Esophagus (tissue), 2 donors: ENCODE data around the gene OGDH. TPM values are rescaled to one million over a fixed set of nuclear protein-coding genes. Genes with fewer than 3 reads are reported as not detected.

Experiments
- H3K27ac ChIP-seq, 2 donors: one replicate each; pipeline ENCODE4 v1.5.1; 2013; ENCODE audit warnings: low read depth in 2 of 2, mild to moderate bottlenecking in 2 of 2, inconsistent platforms in 1 of 2, low read length in 1 of 2, moderate library complexity in 1 of 2
- H3K27me3 ChIP-seq, 2 donors: one replicate each; pipeline ENCODE4 v1.6.1; 2013; ENCODE audit warnings: low read length in 2 of 2, control low read depth in 1 of 2, mild to moderate bottlenecking in 1 of 2; ENCODE audit not compliant: insufficient read depth in 2 of 2, control insufficient read depth in 1 of 2
- H3K36me3 ChIP-seq, 2 donors: one replicate each; pipeline ENCODE4 v1.6.1; 2013; ENCODE audit warnings: low read length in 1 of 2; ENCODE audit not compliant: control insufficient read depth in 2 of 2, insufficient read depth in 2 of 2
- H3K4me1 ChIP-seq, 2 donors: one replicate each; pipeline ENCODE4 v1.6.1; 2013; ENCODE audit warnings: low read length in 1 of 2; ENCODE audit not compliant: control insufficient read depth in 2 of 2, insufficient read depth in 2 of 2
- H3K4me3 ChIP-seq, 2 donors: one replicate each; pipeline ENCODE4 v1.5.1; 2013; ENCODE audit warnings: low read length in 2 of 2, mild to moderate bottlenecking in 2 of 2, low read depth in 1 of 2, moderate library complexity in 1 of 2
- H3K9me3 ChIP-seq, 2 donors: one replicate each; pipeline ENCODE4 v1.6.1; 2013; ENCODE audit warnings: mild to moderate bottlenecking in 2 of 2, low read depth in 1 of 2, low read length in 1 of 2, moderate library complexity in 1 of 2; ENCODE audit not compliant: control insufficient read depth in 2 of 2, insufficient read depth in 1 of 2
- WGBS, 2 donors: extraction: QIAGEN DNeasy Blood & Tissue Kit; methylation state at CpG; one replicate each; pipeline ENCODE4 v1.1.7; 2013; 5-methylcytosine and 5-hydroxymethylcytosine counted together
- polyA plus RNA-seq, 2 donors: library from polyadenylated mRNA; stranded (reverse); fragments of 200-250 nt; gene quantifications; one replicate each; pipeline ENCODE4 v1.2.3, GENCODE V29; 2013
- donor health status: healthy with polysubstance abuse.
- donor health status: Bipolar disorder and iron deficiency.

Gene OGDH
- polyA plus RNA-seq, 2 donors, result 25.8 to 43.0 TPM

DNA sequence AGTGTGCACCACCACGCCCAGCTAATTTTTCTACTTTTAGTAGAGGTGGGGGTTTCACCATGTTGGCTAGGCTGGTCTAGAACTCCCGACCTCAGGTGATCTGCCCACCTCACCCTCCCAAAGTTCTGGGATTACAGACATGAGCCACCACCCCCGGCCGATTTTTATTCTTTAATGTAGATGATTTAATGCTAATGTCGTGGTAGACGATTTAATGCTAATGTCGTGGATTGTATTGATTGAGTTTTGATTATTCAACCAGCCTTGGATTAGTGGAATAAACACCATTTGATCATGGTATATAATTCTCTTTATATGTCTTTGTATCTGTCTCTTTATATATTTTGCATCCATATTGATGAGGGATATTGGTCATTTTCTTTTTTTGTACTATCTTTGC, 52.6 kb downstream of the OGDH start:
- Histone ChIP-seq H3K36me3 (peaks cover 3 to 14% of the 10 kb centered on the region in 2 donors), H3K4me3 (no peak overlapping the region), H3K4me1 (no peaks in the 10 kb centered on the region), H3K27ac (no peak overlapping the region), H3K27me3 (no peaks in the 10 kb centered on the region), H3K9me3 (peaks cover 0 to 7% of the 10 kb centered on the region in 2 donors)
- WGBS, 2 donors, result 98% methylated on average over 7 of the region's 7 CpGs

DNA sequence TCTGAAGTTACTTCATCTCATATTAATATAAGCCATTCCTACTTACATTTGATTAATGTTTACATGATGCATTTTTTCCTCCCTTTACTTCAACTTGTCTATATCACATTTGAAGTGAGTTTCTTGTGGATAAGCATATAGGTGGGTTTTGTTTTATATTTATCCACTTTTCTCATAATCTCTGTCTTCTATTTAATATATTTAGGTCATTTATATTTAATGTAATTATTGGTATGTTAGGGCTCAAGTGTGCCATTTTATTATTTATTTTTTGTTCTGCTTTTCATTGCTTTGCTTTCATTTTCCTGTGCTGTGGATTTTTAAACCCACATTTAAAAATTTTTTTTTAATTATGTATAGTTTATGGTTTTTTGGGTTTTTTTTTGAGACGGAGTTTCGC, 54.8 kb downstream of the OGDH start:
- Histone ChIP-seq H3K27ac (no peak overlapping the region), H3K4me1 (no peaks in the 10 kb centered on the region), H3K9me3 (peaks cover 0 to 7% of the 10 kb centered on the region in 2 donors), H3K36me3 (peaks cover 0 to 11% of the 10 kb centered on the region in 2 donors), H3K4me3 (no peak overlapping the region), H3K27me3 (no peaks in the 10 kb centered on the region)
- WGBS, 2 donors, result 94 to 96% methylated on average over 2 of the region's 2 CpGs

DNA sequence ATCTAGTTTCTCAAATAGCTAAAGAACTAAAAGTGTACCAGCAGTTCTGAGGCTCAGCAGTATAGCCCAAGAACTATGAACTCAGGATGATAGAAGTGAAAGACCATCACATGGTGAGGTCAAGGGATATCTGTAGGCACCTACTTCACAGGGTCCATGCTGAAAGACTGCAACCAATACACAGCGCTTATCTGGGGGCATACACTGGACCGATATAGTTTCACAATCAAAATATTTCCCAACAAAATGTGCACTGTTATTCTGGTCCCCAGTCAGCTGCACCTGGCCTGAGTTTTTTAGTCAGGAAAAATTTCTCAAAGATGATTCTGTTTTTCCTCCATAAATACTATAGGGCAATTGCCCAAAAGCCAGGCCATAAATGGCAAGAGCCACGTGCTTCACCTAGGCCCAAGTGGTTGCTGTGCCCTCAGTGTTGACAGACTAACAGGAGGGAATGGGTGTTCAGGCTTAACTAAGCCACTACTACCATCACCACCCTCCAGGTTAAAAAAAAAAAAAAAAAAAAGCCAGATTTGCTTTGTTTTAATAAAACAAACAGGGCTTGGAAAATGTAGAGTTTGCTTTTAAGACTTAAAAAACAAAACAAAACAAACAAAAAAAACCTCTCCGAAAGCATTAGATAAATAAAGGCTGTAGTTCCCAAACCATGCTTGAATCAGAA, 58.5 kb downstream of the OGDH start:
- H3K4me1 ChIP-seq, result no peaks in the 10 kb centered on the region
- H3K36me3 ChIP-seq, result peaks cover 11 to 19% of the 10 kb centered on the region in 2 donors
- H3K9me3 ChIP-seq, result peaks cover 0 to 7% of the 10 kb centered on the region in 2 donors
- H3K4me3 ChIP-seq, result no peak overlapping the region
- WGBS, 2 donors, result 83 to 91% methylated on average over 4 of the region's 4 CpGs
- H3K27me3 ChIP-seq, result no peaks in the 10 kb centered on the region
- no peak overlapping the region for H3K27ac ChIP-seq

GRCh38 chr7:44665531-44666213, 59.2 kb downstream of the OGDH start:
- H3K4me1 ChIP-seq, result no peaks in the 10 kb centered on the region
- no peak overlapping the region for H3K4me3 ChIP-seq
- H3K27me3 ChIP-seq, result no peaks in the 10 kb centered on the region
- H3K27ac ChIP-seq, result no peak overlapping the region
- peaks cover 0 to 4% of the 10 kb centered on the region in 2 donors for H3K9me3 ChIP-seq
- peaks cover 11 to 16% of the 10 kb centered on the region in 2 donors for H3K36me3 ChIP-seq
- WGBS, 2 donors, result 60 to 64% methylated on average over 9 of the region's 9 CpGs

GRCh38 chr7:44666566-44666965, 60.1 kb downstream of the OGDH start:
- H3K9me3 ChIP-seq, result peaks cover 0 to 2% of the 10 kb centered on the region in 2 donors
- H3K27ac ChIP-seq, result no peak overlapping the region
- no peaks in the 10 kb centered on the region for H3K27me3 ChIP-seq
- 92 to 93% methylated on average over 6 of the region's 6 CpGs for WGBS, 2 donors
- H3K4me1 ChIP-seq, result no peaks in the 10 kb centered on the region
- no peak overlapping the region for H3K4me3 ChIP-seq
- peaks cover 11 to 15% of the 10 kb centered on the region in 2 donors for H3K36me3 ChIP-seq

GRCh38 chr7:44667190-44667589, 60.8 kb downstream of the OGDH start:
- H3K4me3 ChIP-seq, result no peak overlapping the region
- H3K4me1 ChIP-seq, result no peaks in the 10 kb centered on the region
- no peak overlapping the region for H3K27ac ChIP-seq
- H3K36me3 ChIP-seq, result peaks cover 11 to 15% of the 10 kb centered on the region in 2 donors
- no peaks in the 10 kb centered on the region for H3K27me3 ChIP-seq
- H3K9me3 ChIP-seq, result no peaks in the 10 kb centered on the region
- WGBS, 2 donors, result 95 to 97% methylated on average over 3 of the region's 3 CpGs

DNA sequence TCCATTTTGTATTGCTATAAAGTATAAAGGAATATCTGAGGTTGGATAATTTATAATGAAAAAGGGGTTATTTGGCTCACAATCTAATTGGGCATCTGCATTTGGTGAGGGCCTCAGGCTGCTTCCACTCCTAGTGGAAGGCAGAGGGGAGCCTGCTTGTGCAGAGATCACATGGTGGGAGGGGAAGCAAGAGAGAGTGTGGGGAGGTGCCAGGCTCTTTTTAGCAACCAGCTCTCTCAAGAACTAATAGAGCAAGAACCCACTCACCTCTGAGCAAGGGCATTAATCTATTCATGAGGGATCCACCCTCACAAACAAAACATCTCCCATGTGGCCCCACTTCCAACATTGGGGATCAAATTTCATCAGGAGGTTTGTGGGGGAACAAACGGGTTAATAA, 64.6 kb downstream of the OGDH start:
- Histone ChIP-seq H3K4me3 (no peak overlapping the region), H3K27ac (no peak overlapping the region), H3K27me3 (no peaks in the 10 kb centered on the region), H3K9me3 (no peaks in the 10 kb centered on the region), H3K4me1 (no peaks in the 10 kb centered on the region), H3K36me3 (peaks cover 16 to 34% of the 10 kb centered on the region in 2 donors)
- WGBS, 2 donors, result 82 to 85% methylated on average over 1 of the region's 1 CpG

DNA sequence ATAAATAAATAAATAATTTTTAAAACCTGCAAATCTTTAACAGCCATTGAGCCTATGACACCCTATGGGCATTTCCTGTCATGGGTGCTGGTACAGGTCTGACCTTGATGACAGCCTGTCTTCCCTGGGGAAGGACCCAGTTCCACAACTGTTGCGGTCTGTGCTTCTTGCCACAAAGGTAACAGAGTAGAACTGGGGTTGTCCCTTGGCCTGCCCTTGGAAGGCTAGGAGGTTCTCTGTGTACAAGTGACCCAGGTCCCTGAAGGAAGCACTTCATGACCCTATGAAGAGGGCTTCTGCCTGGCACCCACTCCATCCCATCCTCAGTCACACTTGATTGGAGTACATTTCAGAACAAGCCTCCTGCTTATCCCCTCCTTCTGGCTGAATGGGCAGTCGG, 66.9 kb downstream of the OGDH start:
- Histone ChIP-seq H3K4me1 (peaks cover 3 to 4% of the 10 kb centered on the region in 2 donors), H3K27ac (no peak overlapping the region), H3K36me3 (peaks cover 8 to 32% of the 10 kb centered on the region in 2 donors), H3K4me3 (no peak overlapping the region), H3K9me3 (no peaks in the 10 kb centered on the region), H3K27me3 (no peaks in the 10 kb centered on the region)
- 83 to 96% methylated on average over 2 of the region's 2 CpGs for WGBS, 2 donors

- H3K36me3 ChIP-seq, result peaks cover 10 to 32% of the 10 kb centered on the region in 2 donors
These were observed 67.3 kb downstream of the OGDH start for GRCh38 chr7:44673771-44674170.

More at GRCh38 chr7:44673771-44674170, 67.3 kb downstream of the OGDH start:
- Histone ChIP-seq H3K27ac (no peak overlapping the region), H3K27me3 (no peaks in the 10 kb centered on the region), H3K9me3 (no peaks in the 10 kb centered on the region), H3K4me3 (no peak overlapping the region), H3K4me1 (peaks cover 3 to 4% of the 10 kb centered on the region in 2 donors)
- 91 to 97% methylated on average over 6 of the region's 6 CpGs for WGBS, 2 donors
